Pancreas (tissue), 10 donors: ENCODE results near the gene TCF7L2. TPM values are rescaled to one million over a fixed set of nuclear protein-coding genes. Genes with fewer than 3 reads are reported as not detected.

Experiments used
- ATAC-seq, 4 donors: fragments of 200-7000 bp; cut with Tn5 transposase; one replicate each; pipeline versions ENCODE4 v1.8.0 to v1.9.1; 2020; ENCODE audit warnings: mild to moderate bottlenecking in 4 of 4, moderate library complexity in 4 of 4
- DNase-seq, 6 donors: peaks; one replicate each; pipeline ENCODE4 v3.0.0-alpha.2; 2020
- FAIRE-seq: peaks from 2 replicates; lab custom pipeline; 2012; peaks lifted over from hg19 to GRCh38; lab: Jason Lieb, UNC
- H3K27ac ChIP-seq, 4 donors: fragments of 200-600 bp; sonication (generic); 1 replicate in 3 of 4; 2 replicates in 1 of 4; pipeline versions ENCODE4 v1.5.0 to v1.8.0; 2020
- H3K27me3 ChIP-seq, 4 donors: fragments of 200-600 bp; one replicate each; pipeline ENCODE4 v1.8.0; 2021
- H3K36me3 ChIP-seq, 3 donors: fragments of 200-600 bp; sonication (generic) in 1 of 3; one replicate each; pipeline versions ENCODE4 v1.5.0 to v1.8.0; 2020 to 2021
- H3K4me1 ChIP-seq, 3 donors: fragments of 200-600 bp; one replicate each; pipeline ENCODE4 v1.8.0; 2021
- H3K4me3 ChIP-seq, 4 donors: fragments of 200-600 bp; sonication (generic) in 2 of 4; one replicate each; pipeline versions ENCODE4 v1.5.0 to v1.8.0; 2020 to 2021
- H3K9me3 ChIP-seq, 4 donors: fragments of 200-600 bp; one replicate each; pipeline ENCODE4 v1.8.0; 2021
- WGBS, 2 donors: extraction: QIAGEN DNeasy Blood & Tissue Kit; methylation state at CpG; one replicate each; pipeline ENCODE4 v1.1.7; 2013; 5-methylcytosine and 5-hydroxymethylcytosine counted together
- intact Hi-C, 3 donors: fragments of 100-400 bp; cut with DNase I; formaldehyde crosslinking; loops; one replicate each; pipeline versions ENCODE4 v1.11.1 to v1.14.2; 2022
- polyA plus RNA-seq, 2 donors: library from polyadenylated mRNA; stranded (reverse); fragments of 200-250 nt; gene quantifications; one replicate each; pipeline ENCODE4 v1.2.3, GENCODE V29; 2013
- total RNA-seq, 6 donors: library from RNA; stranded (reverse); fragmentation: NEBNext Ultra II Directional in 4 of 6; extraction: Animal tissue kit (Norgen Biotek cat#: 25700) in 4 of 6; gene quantifications; one replicate each; pipeline versions ENCODE4 v1.2.1 to v1.2.4, GENCODE V29; 2021 to 2023
- TF ChIP-seq, protein P1 (sequence below), 4 donors: fragments of 200-600 bp; sonication (generic) in 3 of 4; IDR thresholded peaks; one replicate each; pipeline versions ENCODE4 v1.5.0 to v1.8.0; 2021; ENCODE audit warnings: antibody characterized with exemption in 4 of 4
- donor health status: healthy with polysubstance abuse.
- donor health status: DM: no; HTN: no; CAD: no; lungs with moderate emphysema.
- donor health status: DM: no; HTN: no; CAD: no.
- donor health status: control.
- donor health status: control.
- donor health status: Bipolar disorder and iron deficiency.
- donor health status: DM: yes; HTN: yes; CAD: no.
- donor health status: DM: no; HTN: no; CAD: no.
- donor health status: DM: no; HTN: no; CAD: no.
- donor health status: DM: yes; HTN: yes; CAD: no.

Gene TCF7L2
- total and polyA plus RNA-seq, 8 donors = 7.9 to 22.3 (median 11.6) TPM

DNA sequence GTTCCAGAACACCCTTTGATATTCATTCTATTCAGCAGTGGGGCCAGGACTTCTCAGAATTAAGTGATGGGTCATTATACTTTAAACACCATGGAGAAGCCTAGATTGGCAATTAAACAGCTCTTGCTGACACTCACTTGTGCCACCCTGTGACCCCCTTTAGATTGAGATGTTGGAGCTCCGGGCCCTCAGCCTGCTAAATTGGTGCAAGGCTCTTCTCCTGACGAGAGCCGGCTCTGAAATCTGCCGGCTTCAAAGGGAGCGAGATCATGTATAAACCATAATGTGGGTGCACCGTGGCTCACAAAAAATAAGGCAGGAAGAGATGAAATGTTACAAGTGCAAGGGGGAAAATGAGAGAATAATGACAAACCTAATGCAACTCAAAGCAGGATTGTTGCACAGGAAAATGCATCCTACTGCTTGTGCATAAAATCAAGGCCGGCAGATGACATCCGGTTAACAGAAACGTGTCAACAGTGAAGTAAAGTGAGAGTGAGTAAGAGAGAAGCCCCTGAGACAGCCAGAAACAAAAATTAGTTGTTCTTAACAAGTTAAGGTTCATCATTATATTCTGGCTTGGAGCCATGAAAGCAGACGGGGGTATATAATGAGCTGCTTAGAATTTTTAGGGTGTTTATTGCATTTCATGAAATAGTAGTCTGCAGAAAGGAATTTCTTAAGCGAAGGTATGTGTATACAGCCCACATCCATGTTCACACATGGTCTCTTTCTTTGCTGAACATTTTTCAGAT lies 198.2 kb downstream of the TCF7L2 start:
- intact Hi-C loops = no loop called here
- no peak for DNase-seq
- TF ChIP-seq, protein P1, sequence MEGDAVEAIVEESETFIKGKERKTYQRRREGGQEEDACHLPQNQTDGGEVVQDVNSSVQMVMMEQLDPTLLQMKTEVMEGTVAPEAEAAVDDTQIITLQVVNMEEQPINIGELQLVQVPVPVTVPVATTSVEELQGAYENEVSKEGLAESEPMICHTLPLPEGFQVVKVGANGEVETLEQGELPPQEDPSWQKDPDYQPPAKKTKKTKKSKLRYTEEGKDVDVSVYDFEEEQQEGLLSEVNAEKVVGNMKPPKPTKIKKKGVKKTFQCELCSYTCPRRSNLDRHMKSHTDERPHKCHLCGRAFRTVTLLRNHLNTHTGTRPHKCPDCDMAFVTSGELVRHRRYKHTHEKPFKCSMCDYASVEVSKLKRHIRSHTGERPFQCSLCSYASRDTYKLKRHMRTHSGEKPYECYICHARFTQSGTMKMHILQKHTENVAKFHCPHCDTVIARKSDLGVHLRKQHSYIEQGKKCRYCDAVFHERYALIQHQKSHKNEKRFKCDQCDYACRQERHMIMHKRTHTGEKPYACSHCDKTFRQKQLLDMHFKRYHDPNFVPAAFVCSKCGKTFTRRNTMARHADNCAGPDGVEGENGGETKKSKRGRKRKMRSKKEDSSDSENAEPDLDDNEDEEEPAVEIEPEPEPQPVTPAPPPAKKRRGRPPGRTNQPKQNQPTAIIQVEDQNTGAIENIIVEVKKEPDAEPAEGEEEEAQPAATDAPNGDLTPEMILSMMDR (IDR thresholded peaks at IDR 0.05) = no peak
- H3K4me1 ChIP-seq = no peaks in the 10 kb centered on the region
- H3K9me3 ChIP-seq = no peaks in the 10 kb centered on the region
- H3K4me3 ChIP-seq = no peak overlapping the region
- no peak for FAIRE-seq
- 90 to 91% methylated on average over 11 of the region's 11 CpGs for WGBS, 2 donors
- H3K27ac ChIP-seq = no peak overlapping the region
- H3K36me3 ChIP-seq = peaks cover 0 to 66% (median 13%) of the 10 kb centered on the region in 3 donors
- no peak for ATAC-seq
- H3K27me3 ChIP-seq = no peaks in the 10 kb centered on the region

GRCh38 chr10:113148901-113149300 lies 198.9 kb downstream of the TCF7L2 start:
- peaks cover 0 to 73% (median 13%) of the 10 kb centered on the region in 3 donors for H3K36me3 ChIP-seq
- 92 to 94% methylated on average over 4 of the region's 4 CpGs for WGBS, 2 donors
- ATAC-seq (no peak), FAIRE-seq (no peak), DNase-seq (no peak)
- no peak overlapping the region for H3K27ac ChIP-seq
- H3K4me1 ChIP-seq = no peaks in the 10 kb centered on the region
- intact Hi-C loops = no loop called here
- no peak overlapping the region for H3K4me3 ChIP-seq
- H3K9me3 ChIP-seq = no peaks in the 10 kb centered on the region
- TF ChIP-seq, protein P1 (IDR thresholded peaks at IDR 0.05) = no peak
- H3K27me3 ChIP-seq = no peaks in the 10 kb centered on the region

DNA sequence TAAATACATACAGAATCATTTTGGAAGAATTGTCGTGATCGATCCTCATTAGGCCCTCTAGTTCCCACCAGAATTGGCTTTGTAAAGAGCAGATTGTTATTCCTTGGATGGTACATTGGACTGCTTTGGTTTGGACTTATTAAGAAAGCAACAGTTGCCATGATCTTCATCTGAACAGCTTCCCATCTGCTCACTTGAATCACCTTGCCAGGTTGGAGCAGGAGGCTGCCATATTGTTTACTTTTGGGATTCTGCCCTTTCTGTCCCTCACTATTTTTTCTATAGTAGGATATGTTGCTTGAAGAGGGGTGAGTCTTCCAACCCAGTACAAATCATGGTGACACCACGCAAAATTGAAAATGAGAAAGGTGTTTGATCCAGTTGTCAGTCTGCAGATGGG lies 199.6 kb downstream of the TCF7L2 start:
- Histone ChIP-seq H3K27ac (no peak overlapping the region), H3K4me1 (no peaks in the 10 kb centered on the region), H3K36me3 (peaks cover 3 to 72% (median 13%) of the 10 kb centered on the region in 3 donors), H3K4me3 (no peak overlapping the region), H3K9me3 (no peaks in the 10 kb centered on the region), H3K27me3 (no peaks in the 10 kb centered on the region)
- TF ChIP-seq, protein P1 (IDR thresholded peaks at IDR 0.05) = no peak
- FAIRE-seq (no peak), ATAC-seq (no peak), DNase-seq (no peak)
- intact Hi-C loops = no loop called here
- 83 to 86% methylated on average over 3 of the region's 3 CpGs for WGBS, 2 donors

DNA sequence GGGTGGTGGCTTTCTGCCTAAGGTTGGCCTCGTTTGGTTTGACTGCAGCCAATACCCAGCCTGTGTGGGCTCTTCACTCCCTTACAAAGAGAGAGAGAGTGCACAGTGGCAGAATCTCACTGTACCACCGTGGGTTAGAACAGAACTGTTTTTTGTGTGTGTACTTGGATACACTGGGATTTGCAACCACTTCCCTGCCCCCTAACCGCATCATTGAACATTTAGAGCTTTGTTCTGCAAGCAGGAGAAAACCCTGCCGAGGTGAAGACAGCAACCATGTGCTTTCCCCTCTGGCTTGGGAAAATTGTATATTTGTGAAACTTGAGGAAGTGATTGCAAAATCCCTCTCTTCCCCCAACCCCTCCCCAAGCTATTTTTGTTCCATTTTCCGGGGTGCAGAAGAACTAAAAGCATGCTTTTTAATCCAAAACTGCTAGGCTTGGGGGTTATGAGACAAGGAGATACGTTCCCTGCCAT lies 201.2 kb downstream of the TCF7L2 start:
- peak in 1 of 4 donors; percentile 50 for ATAC-seq
- intact Hi-C loops = no loop called here
- WGBS, 2 donors = 82 to 86% methylated on average over 6 of the region's 6 CpGs

More for the DNA sequence above, 201.2 kb downstream of the TCF7L2 start:
- H3K4me3 ChIP-seq = no peak overlapping the region
- DNase-seq (no peak), FAIRE-seq (no peak)
- H3K27ac ChIP-seq = no peak overlapping the region
- H3K36me3 ChIP-seq = peaks cover 3 to 58% (median 13%) of the 10 kb centered on the region in 3 donors
- H3K9me3 ChIP-seq = no peaks in the 10 kb centered on the region
- no peaks in the 10 kb centered on the region for H3K27me3 ChIP-seq
- TF ChIP-seq, protein P1 (IDR thresholded peaks at IDR 0.05) = no peak
- H3K4me1 ChIP-seq = no peaks in the 10 kb centered on the region
